B cell (primary cell): ENCODE measurements around the gene RNPEPL1.

Experiments used
- CTCF ChIP-seq: fragments of 200-600 bp; IDR thresholded peaks from one replicate; pipeline ENCODE4 v1.8.0; 2022; ENCODE audit warnings: antibody characterized with exemption, mild to moderate bottlenecking
- EZH2 ChIP-seq: IDR thresholded peaks from 2 replicates; pipeline ENCODE4 v1.6.1; 2012; ENCODE audit warnings: borderline replicate concordance, low read depth, mild to moderate bottlenecking, moderate library complexity, low read length; ENCODE audit not compliant: insufficient read depth, poor library complexity, severe bottlenecking

- TF ChIP-seq CTCF (no peak), EZH2 (no peak)
These were observed 34.2 kb downstream of the RNPEPL1 start for GRCh38 chr2:240602266-240603050.
